ENCODE measurements around the gene RPL13.

The RPL13 gene

DNA sequence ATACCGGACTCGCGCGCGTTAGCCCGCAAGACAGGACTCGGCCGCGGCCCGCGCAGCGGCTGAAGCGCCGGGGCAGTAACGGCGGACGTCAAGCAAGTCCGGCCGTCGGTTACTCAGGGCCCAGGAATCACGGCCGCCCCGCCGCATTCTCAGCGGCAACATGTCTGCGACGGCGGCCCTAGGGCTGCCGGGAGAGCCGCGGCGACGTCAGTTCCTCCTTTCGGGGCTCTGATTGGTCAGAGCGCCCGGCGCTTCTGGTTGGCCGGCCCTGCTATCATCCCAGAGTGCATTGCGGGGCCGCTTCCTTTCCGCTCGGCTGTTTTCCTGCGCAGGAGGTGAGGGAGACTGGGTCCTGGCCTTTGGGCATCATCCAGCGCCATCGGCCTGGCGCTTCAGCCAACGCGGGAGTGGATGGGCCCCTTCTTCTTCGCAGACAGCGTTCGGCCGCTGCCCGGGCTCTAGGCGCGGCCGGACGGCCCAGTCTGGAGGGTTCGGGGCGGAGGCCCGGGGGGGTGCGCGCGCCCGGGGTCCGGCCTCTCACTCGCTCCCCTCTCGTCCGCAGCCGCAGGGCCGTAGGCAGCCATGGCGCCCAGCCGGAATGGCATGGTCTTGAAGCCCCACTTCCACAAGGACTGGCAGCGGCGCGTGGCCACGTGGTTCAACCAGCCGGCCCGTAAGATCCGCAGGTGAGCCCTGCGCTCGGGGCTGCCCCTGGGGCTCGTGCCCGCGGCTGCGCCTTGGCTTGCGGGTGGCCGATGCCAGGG lies at the start of gene RPL13:
TSS of gene RPL13 (plus strand) at position 305 of the 764 bp plus-strand sequence. CDS start at position 583, 278 bp downstream.
- DNase-seq = peak; percentile 95

DNA sequence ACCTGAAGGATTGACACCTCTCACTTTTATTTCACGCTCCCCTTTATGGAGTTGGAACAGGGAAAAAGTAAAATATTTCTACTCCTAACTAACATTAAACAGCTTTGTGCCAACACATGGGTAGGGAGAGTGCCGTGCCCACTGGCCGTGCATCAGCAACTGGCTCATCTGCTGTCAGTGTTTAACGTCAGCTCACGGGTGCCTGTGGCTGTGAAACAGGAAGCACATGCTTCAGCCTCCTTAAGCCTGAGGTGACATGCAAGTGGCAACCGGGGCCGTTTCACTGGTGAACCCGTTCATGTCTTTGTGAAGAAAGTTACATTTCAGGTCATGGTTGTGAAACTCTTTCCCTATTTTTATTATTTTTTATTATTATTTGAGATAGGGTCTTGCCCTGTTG lies 49.1 kb upstream of the RPL13 start:
- no peak for DNase-seq

DNA sequence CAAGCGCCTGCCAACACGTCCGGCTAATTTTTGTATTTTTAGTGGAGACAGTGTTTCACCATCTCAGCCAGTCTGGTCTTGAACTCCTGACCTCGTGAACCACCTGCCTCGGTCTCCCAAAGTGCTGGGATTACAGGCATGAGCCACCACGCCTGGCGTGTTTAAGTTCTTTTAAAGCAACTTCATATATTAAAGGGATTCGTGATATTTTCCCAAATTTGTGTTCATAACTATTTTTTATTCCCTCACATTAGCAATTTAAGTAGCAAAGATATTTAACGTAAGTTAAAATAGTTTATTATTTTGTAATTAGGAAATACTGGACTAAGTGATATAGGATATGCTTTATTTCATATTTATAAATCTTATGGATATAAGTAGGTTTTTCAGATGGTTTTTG lies 48.0 kb upstream of the RPL13 start:
- DNase-seq = no peak

DNA sequence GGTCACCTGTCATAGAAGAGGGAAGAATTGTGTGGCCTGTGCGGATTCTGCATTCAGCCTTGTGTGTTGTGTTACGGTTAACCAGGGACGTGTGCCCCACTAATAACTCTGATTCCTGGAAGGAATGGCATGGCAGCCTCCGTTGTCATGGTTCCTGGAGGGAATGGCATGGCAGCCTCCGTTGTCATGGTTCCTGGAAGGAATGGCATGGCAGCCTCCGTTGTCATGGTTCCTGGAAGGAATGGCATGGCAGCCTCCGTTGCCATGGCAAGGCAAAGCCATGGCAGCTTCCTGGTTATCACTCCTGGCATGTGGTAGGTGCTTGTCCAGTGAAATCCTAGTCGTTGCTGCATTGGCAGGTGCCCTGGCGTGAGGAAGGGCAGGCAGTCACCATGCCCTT lies 43.4 kb upstream of the RPL13 start:
- DNase-seq = no peak

DNA sequence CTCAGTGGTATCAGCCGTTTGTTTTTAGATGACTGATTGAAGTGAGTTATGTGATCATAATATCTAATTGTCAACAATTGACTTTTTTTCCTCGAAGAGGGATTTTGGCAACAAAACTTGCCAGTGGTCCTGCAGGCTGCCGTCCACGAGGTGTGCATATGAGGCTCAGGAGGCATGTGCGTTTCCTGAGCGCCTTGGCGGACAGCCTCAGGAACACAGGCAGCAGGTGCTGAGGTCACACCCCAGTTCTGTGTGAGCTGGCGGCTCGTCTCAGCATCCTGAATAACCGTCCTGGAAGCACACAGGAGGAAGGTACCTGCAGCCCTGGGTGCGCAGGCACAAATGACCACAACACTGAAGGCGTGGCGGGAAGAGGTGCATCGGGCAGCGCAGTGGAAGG lies 40.6 kb upstream of the RPL13 start:
- DNase-seq = no peak

DNA sequence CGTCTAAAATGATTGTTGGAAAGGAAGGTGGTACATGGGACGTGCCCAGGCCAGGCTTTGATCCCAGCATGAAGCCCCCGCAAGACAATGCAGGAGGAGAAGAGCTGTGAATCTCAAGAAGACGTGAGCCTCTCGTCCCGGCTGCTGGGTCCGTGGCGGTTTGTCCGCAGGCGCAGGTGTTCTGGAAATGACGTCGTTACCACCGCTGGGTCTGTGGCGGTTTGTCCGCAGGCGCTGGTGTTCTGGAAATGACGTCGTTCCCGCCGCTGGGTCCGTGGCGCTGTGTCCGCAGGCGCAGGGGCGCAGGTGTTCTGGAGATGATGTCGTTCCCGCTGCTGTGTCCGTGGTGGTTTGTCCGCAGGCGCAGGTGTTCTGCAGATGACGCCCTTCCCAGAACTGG lies 38.2 kb upstream of the RPL13 start:
- DNase-seq = no peak

DNA sequence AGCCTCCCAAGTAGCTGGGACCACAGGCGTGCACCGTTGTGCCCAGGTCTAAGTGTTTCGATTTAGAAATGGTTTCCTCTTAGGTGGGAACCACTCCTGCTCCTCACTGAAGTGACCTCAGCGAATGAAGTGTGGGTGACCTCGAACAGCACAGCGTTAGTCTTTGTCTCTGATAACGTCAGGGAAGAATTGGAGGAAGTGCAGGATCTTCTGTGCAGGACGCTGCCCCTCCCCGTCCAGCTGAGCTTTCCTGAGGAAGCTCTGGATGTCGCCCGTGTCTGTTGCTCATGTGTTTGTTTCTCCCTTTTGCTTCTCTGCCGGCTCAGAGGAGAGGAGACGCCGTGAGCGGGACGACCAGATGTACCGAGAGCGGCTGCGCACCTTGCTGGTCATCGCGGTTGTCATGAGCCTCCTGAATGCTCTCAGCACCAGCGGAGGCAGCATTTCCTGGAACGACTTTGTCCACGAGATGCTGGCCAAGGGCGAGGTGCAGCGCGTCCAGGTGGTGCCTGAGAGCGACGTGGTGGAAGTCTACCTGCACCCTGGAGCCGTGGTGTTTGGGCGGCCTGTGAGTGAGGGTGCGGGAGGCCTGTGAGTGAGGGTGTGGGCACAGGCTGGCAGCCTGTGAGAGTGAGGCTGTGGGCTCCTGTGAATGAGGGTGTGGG lies 36.7 kb upstream of the RPL13 start:
- DNase-seq = no peak

DNA sequence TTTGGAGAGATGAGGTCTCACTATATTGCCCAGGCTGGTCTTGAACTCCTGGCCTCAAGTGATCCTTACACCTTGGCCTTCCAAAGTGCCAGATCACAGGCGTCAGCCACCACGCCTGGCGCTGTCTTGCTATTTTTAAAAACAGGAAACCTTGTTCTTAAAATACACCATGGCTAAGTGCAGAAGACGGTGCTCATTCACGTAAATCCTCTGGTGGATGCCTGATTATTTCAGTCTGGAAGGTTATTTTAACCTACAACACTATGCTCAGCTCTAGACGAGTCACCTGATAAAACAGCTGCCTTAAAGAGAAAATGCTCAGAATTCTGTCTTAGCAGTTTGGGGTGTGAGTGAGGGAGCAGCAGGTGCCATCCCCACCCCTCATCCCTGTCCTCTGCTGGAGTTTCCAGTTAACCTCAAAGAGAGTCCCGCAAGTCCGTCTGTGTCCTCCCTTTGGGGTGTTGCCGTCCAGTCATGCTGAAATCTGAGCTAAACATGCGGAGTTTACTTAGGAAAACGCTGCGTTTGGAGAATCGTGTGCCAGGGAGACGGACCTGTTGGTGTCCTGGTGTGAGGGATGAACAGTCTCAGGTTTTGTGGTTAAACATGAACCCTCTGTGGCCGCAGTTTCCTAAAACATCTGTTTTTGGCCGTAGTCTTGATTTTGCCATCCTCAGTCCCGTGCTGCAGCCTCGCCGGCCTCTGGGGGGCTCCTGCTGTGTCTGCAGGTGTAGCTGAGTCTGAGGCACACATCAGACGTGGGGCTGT lies 35.2 kb upstream of the RPL13 start:
- no peak for DNase-seq

DNA sequence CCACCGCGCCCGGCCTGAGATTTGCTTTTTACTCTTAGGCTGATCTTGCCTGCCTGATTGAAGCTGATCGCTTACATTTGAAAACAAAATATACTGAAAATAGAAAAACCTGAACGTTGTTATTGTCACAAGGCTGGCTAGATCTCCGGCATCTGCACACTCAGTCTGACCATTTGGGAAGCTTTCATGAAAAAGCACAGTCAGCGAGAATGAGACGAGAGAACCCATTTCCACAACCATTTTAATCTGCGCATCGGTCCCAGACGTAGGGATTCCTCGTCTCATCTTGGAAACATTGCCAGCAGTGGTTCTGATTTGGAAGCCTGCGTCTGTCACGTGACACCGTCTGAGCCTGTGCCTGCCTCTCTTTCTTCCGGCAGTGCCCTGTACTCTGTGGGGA lies 31.4 kb upstream of the RPL13 start:
- no peak for DNase-seq

DNA sequence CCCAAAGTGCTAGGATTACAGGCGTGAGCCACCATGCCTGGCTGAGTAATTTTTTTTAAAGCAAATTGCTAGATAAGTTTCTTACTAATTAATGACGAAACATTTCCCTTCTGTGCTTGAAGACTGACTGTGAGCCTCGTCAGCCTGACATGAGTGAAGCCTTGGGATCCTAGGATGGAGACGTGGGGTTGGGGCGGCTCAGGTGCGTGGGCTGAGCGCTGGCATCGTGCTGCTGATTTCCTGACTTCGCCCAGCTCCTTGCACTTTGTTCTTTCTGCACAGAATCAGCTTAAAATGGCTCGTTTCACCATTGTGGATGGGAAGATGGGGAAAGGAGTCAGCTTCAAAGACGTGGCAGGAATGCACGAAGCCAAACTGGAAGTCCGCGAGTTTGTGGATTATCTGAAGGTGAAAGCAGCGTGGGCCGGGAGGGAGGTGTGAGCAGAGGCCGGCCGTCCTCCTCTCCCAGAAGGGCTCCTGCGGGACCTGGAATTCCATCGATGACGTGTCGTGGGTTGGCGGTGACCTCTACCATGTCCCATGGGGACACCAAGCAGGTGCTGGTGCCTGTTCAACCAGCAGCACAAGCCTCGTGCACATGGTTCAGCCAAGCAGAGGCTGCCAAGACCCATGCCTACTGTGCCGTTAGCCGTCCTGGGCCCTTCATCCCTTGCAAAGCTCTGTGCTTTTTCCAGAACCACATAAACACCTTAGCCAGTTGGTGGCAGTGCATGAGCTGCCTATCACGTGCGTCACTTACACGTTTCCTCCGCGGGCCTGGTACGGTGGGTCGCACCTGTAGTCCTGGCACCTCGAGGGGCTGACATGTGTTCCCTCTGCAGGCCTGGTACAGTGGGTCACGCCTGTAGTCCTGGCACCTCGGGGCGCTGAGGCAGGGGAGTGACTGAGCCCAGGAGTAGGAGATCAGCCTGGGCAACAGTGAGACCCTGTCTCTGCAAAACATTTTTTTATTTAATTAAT lies 29.8 kb upstream of the RPL13 start:
- DNase-seq = no peak

DNA sequence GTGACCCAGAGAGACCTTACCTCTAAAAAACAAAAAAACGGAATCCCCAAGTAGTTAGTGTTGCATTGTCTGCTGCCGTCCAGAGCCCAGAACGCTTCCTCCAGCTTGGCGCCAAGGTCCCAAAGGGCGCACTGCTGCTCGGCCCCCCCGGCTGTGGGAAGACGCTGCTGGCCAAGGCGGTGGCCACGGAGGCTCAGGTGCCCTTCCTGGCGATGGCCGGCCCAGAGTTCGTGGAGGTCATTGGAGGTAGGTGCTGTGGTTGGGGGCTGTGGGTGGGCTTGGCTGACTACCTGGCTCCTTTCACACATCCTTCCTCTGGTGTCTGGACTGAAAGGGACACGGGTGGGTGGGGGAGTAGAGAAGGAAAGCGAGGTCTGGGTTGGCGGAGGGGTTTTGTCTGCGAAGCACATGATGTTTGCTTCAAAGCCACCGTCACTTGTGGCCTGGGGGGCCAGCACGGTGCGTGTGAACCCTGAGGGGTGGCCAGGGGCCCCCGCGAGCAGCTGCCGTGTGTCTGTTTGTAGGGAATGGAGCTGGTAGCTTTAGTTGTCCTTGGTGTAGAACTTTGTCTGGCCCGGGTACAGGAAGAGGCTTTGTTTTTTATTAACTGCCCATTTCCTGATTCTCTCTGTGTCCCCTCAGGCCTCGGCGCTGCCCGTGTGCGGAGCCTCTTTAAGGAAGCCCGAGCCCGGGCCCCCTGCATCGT lies 28.5 kb upstream of the RPL13 start:
- DNase-seq = no peak

DNA sequence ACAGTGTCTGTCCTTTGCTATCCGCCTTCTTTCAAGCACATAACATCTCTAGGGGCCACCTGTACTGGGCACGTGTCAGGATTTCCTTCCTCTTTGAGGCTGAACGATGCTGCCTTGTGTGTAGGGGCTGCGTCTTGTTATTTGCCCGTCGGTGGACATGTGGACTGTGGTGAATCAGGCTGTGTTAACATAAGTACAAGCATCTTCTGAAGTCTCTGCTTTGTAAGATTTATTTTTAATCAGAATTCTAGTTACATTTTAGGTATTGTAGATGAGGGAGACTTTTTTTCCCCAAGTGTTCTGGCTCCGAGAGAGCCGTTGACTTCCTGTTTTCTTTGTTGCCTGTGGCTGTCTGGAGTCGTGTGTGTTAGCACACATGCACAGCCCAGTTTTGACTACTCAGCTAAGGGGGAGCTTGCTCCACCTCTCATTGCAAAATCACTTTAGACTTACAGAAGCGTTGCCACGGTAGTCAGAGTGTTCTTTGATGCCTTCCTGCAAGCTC lies 26.2 kb upstream of the RPL13 start:
- peak; percentile 49 for DNase-seq

DNA sequence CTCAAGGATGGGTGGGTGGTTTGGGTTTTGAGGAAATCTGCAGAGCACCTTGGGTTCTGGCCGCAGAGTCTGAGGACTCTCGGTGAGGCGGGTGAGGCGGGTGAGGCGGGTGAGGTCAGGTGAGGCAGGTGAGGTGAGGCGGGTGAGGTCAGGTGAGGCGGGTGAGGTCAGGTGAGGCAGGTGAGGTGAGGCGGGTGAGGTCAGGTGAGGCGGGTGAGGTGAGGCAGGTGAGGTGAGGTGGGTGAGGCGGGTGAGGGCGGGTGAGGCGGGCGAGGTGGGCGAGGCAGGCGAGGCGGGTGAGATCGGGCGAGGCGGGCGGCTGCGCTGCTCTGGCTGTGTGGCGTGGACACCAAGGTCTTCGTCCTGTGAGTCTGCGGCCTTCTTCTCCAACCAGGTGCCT lies 24.1 kb upstream of the RPL13 start:
- DNase-seq = no peak

DNA sequence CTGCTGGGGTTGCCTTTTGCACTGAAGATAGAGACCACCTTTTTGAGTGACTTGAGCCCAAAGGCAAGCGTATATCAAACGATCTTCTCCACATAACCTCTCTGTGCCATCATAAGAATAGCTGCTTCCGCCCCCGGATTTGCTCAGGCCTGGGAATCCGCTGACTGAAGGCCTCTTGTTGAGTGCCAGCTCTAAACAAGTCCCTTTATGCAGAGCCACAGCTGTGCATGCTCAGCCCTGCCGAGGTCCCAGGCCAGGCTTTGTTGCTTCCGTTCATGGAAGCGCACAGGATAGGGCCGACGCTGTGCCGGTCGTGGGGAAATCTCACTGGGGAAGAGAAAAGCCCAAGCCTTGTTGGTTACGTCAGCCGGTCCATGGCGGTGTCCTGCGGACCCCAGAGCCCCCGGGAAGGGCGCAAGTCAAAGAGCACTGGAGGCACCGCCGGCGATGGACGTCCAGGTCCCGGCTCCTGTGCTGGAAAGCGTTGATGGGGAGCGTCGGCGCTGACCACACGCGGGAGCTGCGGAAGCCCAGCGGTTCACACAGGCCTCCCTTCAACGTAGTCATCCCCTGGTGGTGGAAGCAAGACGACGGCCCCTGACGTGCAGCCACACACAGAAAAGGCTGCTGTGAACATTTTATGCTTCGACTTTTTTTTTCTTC lies 23.5 kb upstream of the RPL13 start:
- DNase-seq = no peak

DNA sequence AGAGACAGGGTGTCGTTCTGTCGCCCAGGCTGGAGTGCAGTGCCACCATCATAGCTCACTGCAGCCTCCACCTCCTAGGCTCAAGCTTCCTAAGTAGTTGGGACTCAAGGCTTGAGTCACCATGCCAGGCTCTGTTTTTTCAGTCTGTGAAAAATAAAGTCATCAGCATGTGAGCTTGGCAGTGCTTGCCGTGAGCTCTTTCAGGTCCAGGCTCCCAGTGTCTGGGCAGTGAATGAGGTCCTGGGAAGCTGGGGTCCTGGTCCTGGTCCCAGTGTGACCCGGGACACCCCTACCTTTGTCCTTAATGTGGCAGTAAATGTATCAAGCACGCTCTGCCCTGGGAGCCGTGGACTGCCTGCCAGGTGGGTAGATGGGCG lies 22.9 kb upstream of the RPL13 start:
- no peak for DNase-seq

DNA sequence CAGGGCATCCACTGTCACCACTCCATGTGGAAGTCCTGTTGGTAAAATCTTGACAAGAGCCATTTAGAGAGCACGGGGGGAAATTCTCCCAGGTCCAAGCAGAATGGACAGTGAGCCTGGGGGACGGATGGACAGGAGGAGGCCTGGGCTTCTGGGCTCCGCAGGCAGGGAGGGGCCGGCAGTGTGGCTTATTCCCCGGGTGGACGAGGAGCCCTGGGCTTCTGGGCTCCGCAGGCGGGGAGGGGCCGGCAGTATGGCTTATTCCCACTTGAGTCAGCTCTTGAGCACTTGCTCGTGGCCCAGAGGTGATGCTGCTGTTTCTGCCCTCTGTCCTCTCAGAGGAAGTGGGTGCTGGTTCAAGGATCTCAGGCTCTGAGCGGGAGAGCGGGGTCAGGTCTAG lies 22.2 kb upstream of the RPL13 start:
- no peak for DNase-seq

DNA sequence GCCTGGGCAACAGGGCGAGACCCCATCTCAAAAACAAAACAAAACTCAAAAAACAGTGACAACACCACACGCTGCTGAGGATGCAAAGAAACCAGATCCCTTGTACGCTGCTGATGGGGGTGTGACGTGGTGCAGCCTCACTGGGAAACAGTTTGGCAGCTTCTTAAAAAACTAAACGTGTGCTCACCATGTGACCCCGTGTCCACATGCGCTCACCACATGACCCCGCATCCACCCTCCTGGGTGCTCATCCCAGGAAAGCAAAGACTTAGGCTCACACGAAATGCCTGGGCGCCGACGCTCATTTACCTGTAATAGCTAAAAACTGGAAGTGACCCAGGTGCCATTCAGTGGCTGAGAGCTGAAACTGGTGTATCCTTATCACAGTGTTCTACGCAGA lies 19.9 kb upstream of the RPL13 start:
- DNase-seq = no peak

DNA sequence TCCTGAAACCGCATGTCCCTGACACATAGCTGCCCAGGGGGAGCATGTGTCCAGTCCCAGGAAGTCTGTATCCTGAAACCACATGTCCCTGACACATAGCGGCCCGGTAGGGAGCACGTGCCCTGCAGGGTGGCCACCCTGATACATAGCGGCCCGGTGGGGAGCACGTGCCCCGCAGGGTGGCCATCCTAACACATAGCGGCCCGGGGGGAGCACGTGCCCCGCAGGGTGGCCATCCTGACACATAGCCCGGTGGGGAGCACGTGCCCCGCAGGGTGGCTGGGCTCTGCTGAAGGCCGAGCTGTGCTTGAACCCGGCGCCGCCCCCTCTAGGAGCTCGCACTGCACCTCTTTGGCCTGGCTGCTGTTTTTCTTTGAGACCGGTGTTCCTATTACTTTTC lies 18.7 kb upstream of the RPL13 start:
- DNase-seq = no peak

DNA sequence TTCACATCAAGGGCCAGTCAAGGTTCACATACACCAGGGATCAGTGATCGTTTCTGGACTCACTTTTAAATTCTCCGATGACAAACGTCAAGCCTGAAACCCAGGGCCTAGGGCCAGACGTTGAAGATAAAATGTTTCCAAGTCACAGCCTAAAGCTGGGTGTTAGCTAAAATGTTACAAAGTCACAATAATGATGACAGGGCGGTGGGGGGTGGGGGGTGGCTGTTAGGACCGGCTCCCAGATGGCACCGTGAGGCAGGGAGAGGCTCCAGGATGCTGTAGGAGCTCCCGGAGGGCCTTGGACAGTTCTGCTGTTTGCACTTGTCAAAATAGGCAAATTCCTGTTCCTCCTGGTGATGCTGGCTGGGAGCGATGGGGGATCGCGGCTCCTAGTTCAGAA lies 16.4 kb upstream of the RPL13 start:
- DNase-seq = no peak

DNA sequence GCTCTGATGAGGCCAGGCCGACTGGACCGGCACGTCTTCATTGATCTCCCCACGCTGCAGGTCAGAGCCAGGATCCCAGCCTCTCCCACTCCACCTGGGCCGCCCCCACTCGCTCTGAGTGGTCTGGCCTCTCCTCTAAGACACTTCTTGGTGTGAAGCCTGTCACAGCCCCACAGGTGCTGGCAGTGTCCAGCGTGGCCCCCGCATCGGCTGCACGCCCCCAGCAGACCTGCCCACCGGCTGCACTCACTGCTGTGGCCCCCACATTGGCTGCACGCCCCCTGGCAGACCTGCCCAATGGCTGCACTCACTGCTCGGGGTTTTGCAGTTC lies 15.8 kb upstream of the RPL13 start:
- no peak for DNase-seq

DNA sequence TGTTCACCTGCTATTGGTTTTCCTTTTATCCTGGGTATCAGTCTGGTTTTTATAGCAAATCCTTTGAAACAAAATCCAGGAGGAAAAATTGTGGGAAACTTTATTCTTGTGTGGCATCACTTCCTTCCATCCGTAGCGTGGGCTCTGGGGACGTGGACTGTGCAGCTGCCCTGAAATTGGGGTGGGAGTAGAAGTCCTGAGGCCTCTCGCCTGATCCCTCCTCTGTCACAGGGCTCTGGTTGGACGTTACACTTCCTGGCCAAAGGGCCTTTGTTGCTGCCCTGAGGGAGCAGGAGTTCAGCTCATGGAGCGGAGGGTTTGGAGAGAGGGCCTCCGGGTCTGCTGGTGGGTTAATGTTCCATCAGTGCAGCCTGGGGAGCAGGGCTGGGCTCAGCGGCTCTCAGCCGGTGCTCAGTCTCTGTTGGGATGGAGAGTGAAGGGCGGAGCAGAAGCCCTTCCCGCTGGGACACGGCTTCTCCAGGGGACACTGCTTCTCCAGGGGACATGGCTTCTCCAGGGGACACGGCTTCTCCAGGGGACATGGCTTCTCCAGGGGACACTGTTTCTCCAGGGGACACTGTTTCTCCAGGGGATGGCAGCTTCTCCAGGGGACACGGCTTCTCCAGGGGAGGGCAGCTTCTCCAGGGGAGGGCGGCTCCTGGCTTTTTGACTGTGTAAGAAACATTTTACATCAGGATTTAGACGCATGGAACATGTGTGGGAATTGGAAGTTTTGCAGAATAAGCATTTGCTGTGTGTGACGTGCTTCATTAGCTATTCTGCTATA lies 15.2 kb upstream of the RPL13 start:
- no peak for DNase-seq
